Raji (cell line): ENCODE results near the gene ZNRF2.

Source experiments
- POLR2A ChIP-seq: IDR thresholded peaks from 2 replicates; pipeline ENCODE4 v1.6.1; 2011; ENCODE audit warnings: low read depth, low read length, control low read depth; ENCODE audit not compliant: insufficient read depth

The ZNRF2 gene

DNA sequence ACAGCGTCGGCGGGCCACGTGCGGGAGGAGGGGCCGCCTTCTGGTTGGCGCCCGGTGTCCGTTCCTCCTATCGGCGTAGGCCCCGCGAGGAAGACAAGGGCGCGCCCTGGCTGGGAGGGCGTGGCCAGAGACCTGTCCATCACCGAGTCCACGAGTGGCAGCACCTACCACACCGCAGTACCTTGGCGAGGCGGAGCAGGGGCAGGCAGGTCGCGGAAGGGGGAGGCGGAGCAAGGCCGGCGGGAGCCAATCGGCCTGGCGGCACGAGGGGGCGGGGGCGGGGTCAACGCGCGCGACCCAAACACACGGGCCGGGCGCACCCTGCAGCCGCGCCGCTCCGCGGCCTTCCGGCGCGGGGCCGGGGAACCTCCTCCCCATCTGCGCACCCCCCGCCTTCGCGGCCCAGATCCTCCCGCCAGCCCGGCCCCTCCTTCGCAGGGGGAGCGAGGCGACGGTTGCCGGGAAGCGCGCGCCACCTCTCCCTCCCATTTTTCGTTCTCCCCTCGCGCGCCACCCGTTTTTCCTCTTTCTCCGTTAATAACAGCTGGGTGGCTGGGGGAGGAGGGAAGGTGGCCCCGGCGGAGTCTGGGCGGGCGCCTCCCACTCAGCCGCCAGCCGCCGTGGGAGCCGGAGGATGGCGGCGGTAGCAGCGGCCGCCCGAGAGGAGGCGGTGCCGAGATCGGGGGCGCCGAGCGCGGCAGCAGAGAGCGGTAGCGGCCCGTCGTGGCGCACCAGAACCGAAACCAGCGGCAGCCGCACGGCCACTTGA, at the start of gene ZNRF2:
Gene ZNRF2, plus strand, starts transcription at position 300 of the 769 bp plus-strand sequence. CDS start 761 bp downstream, outside the sequence.
- TF ChIP-seq POLR2A = peak; percentile 60

GRCh38 chr7:30237271-30237695, 47.1 kb upstream of the ZNRF2 start:
- TF ChIP-seq POLR2A = peak; percentile 38; the same call in 1 of the 2 replicates

DNA sequence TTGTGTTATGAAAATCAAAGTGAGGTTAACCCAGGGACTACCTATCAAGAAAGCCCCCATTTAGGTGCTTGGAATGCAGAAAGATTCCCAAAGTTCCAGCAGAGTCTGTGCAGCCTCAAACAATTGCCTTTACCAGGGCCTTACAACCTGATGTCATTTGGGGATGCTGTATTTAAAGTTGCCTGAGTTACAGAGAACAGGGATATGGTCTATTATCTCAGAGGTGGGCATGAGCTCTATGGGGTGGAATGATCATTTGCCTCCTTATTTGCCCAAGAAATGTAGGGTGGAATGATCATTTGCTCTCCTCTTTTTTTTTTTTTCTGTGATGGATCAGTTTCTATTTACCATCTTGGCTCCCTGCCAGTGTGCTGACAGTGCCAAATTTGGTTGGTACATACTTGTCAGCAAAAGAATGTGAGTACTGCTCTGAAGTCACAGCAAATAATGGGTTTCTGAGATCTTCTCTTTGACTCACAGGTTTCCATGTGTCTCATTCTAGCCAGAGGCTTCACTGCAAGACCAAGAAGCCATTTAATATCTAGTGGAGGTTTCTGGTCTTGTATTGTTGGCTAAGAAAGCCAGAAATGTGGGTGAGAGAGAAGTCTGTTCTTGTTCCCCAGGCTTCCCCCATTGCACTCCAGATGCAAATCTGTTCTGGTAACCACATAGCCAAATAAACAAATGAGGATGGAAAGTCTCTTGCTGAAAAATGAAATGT, 45.5 kb upstream of the ZNRF2 start:
- TF ChIP-seq POLR2A = no peak

GRCh38 chr7:30240106-30240800, 44.1 kb upstream of the ZNRF2 start:
- TF ChIP-seq POLR2A = no peak

GRCh38 chr7:30241767-30242166, 42.6 kb upstream of the ZNRF2 start:
- TF ChIP-seq POLR2A = no peak

GRCh38 chr7:30244340-30244739, 40.1 kb upstream of the ZNRF2 start:
- TF ChIP-seq POLR2A = no peak

- no peak for TF ChIP-seq POLR2A
Observed at GRCh38 chr7:30245913-30246312, 38.5 kb upstream of the ZNRF2 start.

GRCh38 chr7:30246392-30246791, 38.0 kb upstream of the ZNRF2 start:
- no peak for TF ChIP-seq POLR2A

- no peak for TF ChIP-seq POLR2A
Observed at GRCh38 chr7:30247541-30248401, 36.6 kb upstream of the ZNRF2 start.

- no peak for TF ChIP-seq POLR2A
Observed at GRCh38 chr7:30249316-30249715, 35.1 kb upstream of the ZNRF2 start.

DNA sequence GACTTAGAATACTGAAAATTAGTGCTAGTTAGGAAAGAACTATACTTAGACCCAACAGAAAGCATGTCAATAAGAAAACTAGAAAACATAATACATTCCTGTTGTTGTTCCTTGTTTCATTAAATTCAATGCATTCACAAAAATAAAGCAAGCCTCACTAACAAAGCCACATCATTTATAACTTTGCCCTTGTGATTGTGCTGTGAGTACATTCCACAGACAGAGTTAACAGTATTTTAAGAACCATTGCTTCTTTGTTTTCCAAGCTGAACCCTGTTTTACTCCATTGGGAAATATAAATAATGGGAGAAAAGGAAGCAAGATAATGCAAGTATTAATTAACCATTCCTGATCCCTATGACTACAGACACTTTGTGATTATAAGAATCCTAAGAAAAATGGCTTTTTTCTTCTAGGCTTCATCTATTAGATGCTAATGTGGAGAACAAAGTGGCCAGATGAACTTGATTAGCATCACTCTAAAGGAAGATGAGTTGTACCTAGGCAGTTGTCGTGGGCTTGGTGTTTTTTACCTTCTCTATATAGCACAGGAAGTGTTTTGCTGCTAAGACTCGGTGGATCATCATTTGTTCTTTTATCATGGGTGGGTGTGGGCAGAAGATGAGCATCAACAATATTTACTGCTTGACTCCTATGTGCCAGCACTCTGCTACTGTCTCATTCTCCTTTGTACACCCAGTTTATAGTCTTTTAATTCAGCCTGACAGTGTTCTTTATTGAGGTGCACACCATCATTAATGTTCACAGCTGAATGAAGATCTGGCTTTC, 34.2 kb upstream of the ZNRF2 start:
- no peak for TF ChIP-seq POLR2A

GRCh38 chr7:30251708-30252329, 32.6 kb upstream of the ZNRF2 start:
- no peak for TF ChIP-seq POLR2A
